NCI-H345 treated with DMSO at 0.1 percent for 48 hours (cell line): ENCODE measurements around the gene ZNF112.
"Not testable (repeated sequence)": the region's sequence is repeated elsewhere in the genome, so short reads cannot be mapped to it uniquely, and the experiment has no call there.

Source experiments
- DNase-seq: peaks from one replicate; lab custom pipeline; 2025; ENCODE audit not compliant: unreplicated experiment; lab: John Stamatoyannopoulos, UW

The ZNF112 gene

DNA sequence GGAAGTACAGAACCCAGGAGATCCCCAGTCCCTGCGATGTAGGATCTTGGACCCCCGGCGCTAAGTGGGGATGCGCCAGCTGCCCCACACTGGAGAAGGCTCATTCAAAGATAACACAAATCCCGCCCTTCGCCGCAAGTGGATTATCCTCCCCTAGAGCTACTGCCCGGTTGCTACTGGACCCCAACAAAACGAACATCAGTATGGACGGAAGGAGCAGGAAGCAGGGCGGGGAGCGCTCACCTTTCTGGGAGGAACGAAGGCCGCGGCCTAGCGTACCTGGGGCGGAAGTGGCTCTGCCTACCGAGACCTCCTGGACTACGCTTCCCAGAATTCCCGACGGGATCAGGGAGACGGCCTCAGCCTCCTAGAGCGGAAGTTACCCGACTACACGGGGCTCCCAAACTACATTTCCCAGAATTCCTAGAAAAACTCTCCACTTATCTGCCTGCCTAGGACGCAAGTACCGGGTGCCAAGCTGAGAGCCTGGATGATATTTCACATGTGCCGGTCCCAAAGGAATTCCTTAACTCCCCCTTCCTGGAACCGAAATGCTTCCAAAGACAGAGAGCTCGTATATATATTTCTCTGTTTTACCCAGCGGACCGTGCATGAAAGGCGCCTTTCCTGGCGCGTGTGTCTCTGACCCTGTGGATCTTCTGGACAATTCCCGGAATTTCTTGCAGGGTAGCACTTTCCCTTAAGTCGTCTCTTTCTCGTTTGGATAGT lies at the start of gene ZNF112:
ZNF112 (minus strand) TSS at position 298 of the 729 bp plus-strand sequence. CDS start 16,141 bp downstream, outside the sequence.
- DNase-seq: peak; percentile 80

DNA sequence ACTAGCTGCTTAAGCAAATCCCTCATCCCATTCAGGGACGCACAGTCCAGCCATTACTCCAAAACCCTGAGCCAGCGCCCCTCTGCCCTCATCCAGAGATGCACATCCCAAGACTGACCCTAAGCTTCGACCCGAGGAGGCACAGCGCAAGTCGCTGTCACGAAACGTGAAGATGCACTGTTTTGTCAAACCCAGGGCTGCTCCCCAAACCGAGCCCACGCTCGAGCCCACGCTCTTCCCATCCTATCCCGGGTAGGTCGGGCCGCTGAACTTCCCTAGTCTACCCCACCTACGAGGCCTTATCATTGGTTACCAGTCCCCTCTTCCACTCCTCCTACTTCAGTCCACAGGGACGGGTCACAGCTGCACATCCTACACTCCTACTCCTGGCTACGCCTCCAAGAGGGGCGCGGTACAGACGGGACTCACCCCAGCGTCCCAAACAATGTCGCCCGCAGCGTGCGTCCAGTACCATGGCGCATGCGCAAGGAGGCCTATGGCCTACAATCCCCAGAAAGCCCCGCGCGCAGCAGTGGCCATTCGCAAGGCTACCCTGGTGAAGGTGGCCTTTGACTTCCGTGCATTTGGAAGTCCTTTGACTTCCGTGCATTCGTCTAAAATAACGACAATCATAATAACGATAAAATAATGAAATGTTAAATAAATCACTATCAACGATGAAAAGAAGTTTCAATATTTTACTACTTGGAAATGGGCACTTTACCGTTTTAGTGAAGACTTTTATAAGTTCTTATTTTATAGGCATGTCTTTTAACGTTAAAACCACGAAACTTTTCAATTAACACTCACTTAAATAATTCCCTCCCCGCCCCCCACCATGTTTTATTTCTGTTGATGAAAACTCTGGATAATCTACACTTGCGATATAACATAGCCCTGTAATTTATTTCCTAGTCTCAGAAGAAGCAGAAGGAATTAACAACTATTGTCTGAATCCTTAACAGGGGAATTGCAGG lies 44.9 kb upstream of the ZNF112 start, which contains the start of gene ZNF285:
ZNF285 (minus strand) TSS at position 470 of the 977 bp plus-strand sequence. CDS start 4,395 bp downstream, outside the sequence.
- DNase-seq: no peak

DNA sequence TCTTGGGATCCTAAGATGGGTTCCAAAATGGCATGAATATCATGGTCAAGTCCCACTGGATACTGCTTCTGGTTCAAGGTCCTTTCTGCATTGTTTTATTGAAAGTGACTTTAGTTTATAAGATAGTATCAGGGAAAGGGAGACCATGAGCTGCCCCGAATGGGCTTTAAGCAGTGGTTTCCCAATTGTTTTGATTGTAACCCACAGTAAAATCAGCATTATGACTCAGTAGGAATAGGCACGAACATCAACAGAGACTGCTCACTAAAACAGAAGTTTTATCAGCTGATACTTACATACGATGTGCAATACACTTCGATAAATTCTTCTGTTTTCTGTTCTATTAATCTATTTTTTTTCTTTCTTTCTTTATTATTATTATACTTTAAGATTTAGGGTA lies 32.8 kb upstream of the ZNF112 start:
- not testable (repeated sequence) for DNase-seq

DNA sequence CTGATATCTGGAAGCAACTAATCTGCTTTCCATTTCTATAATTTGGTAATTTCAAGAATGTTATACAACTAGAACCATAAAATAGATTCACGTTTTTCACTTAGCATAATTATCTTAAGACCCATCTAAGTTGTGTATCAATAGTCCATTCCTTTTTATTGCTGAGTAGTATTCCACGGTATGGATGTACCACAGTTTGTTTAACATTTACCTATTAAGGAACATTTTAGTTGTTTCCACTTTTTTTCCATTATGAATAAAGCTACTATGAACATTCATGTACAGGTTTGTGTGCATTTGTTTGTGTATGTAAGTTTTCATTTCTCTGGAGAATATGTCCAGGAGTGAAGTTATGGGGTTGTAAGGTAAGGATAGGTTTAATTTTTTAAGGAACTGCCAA lies 18.3 kb upstream of the ZNF112 start:
- no peak for DNase-seq

DNA sequence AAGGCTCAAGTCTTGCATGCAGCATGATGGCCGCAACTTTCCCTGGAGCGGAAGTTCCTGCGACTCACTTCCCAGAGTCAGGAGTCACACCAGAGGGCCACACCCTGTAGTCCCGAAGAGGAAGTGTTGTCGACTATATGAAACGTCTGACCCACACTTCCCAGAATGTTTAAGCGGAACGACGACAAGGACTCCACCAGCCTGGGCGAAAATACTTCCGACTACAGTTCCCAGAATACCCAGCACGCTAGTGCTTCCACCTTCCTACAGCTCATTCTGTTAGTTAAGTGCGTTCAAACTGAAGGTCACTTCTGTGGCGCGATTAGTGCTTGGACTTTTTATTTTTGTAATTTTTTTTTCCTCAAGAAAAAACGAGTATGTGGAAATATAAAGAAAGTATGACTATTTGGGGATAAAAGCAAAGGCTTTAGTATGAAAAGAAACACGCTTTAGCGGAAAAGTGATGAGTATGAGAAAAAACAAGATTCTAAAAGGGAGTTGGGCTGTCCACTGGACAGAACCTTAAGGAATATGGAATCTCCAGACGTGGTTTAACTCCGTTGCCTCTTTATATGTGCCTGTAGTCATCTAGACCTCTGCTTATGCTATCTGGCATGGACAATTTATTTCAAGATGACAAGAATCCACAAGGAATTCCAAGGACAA lies 15.5 kb upstream of the ZNF112 start:
- no peak for DNase-seq

DNA sequence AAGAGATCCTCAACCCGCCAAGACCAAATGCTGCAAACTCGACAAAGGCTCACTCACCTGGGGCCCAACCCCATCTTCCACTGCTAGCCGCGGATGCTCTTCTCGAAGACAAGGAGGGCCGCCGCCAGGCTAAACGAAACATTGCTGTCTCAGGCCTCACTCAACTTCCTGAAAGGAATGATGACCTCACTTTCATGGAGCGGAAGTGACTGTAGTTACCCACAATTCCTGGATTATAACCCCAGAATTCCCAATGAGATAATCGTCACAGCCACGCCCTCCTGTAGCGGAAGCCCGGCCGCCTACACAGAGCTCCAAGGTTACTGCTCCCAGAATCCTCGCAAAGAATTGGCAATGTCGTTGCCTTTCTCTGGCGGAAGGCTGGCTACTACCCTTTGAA lies 10.5 kb upstream of the ZNF112 start:
- DNase-seq: no peak

DNA sequence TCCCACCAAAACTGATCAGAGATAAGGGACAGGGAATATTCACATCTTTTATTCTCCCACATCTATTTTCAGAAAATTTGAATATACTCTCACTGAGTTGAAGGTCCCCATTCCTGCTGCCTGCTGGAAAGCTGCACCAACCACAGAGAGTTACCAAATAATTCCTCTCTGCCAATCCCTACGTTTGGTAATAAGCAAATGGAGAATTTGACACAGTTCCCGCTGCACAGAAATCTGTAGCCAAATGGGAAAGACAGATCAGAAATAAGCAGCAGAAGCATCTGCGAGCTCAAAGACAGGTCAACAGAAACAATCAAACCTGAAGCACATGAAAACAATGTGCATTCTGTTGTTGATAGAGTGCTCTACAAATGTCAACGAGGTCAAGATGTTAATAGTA lies 9.9 kb downstream of the ZNF112 start:
- no peak for DNase-seq

DNA sequence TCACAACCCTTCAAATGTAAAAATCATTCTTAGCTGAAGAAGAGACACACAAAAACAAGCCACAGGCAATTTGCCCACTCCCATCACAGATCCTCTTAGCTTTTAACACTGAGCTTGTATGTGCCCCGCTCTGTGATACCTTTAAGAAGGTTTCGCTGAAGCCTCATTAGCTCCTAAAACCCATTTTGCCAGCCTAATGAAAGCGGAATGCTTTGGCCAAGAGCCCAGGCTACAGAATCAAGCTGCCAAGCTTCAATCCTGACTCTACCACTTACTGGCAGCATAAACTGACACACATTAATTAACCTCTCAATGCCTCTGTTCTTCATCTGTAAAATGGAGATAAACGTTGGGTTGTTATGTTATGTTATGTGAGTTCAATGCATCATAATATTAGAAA lies 10.5 kb downstream of the ZNF112 start:
- DNase-seq: no peak

DNA sequence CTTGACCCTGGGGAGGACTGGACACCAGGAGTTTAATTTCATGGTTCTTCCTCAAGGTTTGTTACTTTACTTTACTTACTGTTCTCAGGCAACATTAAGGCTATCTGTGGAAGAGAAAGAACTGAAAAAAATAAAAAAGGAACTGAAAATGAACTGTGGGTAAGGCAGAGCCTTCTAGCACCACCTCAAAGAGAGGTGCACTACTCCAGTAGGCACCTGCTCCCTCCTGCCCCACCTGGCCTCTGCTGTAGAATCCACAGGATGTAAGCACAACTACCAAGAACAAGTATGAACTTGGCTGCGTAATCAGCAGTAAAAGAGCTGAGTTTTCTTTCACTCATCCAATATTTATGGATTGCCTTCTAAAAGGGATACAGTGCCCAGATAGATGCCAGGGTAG lies 12.2 kb downstream of the ZNF112 start:
- no peak for DNase-seq

DNA sequence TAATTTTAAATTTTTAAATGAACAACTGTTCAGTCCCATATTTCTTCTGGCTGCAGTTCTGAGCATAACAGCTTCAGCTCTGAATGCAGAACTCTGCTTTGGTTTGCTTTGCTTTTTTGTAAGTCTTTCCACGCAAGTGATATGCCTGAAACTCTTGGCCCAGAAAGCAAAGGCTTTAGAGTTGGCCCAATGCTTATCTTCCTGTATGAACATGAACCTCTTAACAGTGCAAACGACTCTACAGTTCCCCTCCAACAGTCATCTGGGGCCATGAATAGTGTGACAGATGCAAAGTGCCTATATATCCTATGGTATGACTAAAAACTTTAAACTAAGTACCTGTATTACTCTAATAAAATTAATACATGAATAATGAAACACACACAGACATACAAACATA lies 14.7 kb downstream of the ZNF112 start:
- DNase-seq: no peak

DNA sequence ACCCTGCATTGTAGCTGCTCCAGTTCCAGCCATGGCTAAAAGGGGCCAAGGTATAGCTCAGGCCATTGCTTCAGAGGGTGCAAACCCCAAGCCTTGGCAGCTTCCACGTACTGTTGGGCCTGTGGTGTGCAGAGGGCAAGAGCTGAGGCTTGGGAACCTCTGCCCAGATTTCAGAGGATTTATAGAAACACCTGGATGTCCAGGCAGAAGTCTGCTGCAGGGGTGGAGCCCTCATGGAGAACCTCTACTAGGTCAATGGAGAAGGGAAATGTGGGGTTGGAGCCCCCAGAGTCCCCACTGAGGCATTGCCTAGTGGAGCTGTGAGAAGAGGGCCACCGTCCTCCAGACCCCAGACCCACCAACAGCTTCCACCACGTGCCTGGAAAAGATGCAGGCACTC lies 21.8 kb downstream of the ZNF112 start:
- not testable (repeated sequence) for DNase-seq

DNA sequence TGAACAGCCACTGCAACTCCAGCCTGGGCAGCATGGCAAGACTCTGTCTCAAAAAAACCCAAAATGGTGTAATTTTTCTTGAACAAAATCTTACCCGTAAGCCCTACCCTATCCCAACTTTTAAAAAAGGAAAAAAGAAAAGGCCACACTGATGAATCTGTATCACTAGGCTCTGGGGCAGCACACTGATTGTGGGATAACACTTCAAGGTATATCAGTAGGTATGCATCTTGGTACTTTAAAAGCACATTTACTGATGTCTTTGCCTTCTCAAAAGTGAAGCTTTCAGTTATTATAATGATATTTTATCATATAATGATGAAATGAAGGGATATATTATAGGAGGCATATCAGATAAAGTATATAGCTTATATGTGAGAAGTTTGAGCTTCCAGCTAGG lies 24.3 kb downstream of the ZNF112 start:
- DNase-seq: no peak

DNA sequence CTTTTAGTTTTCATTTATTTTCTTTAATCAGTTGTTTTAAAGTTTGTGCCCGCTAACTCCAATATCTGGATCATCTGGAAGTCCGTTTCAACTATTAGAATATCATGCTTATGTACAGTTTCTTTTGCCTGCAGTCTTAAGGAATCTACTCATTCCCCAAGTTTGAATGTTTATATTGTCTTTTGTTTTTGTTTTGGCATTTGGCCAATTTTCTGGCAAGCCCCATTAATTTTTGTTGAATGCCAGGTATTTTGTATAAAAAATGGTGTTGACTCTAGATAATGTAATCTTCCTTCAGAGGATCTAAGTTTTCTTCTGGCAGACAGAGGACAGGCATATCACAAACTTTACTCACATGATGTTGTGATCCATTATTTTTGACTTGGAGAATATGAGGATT lies 40.6 kb downstream of the ZNF112 start:
- DNase-seq: no peak

DNA sequence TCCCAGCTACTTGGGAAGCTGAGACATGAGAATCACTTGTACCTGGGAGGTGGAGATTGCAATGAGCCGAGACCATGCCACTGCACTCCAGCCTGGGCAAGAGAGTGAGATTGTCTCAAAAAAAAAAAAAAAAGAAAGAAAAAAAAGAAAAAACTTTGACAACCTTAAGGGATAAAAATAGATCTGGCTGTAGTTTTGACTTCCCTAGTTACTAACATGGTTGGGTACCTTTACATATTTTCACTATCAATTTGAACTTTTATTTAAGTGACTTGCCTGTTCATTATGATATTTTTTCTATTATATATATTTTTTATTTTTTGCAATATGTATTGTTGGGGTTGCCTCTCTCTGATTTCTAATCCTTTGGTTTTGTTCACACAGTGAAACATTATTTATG lies 43.2 kb downstream of the ZNF112 start:
- no peak for DNase-seq

DNA sequence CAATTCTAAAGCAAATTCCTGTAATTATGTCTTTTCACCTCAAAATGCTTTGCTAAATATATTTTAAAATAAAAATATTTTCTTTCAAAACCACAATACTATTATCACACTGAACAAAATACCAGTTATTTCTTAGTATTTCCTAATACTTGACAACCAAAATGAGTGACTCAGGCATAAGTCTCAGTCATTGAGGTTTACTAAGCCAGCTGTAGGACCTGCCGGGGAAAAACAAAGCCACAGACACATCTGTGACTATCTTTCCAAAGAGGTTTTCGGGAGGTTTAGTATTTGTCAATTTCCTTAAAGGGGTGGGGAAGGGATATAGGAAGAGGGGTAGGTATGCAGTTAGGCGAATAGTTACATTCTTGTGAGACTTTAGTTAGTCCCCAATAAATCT lies 48.5 kb downstream of the ZNF112 start:
- no peak for DNase-seq

DNA sequence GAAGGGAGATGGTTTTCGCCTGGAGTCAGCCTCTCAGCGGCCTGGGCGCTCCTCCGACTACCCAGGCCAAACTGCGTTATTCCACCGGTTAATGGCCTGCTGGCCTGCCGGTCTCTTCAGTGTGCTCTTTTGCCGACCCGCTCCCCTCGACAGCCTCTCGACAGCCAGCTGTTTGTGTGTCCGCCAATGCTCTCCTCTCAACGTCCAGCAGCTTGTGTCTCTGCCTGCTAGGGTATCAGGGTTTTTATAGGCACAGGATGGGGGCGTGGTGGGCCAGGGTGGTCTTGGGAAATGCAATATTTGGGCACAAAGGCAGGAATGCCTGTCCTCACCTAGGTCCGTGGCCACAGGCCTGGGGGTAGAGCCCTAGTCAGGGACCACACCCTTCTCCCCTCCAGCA lies 50.2 kb downstream of the ZNF112 start:
- DNase-seq: no peak

DNA sequence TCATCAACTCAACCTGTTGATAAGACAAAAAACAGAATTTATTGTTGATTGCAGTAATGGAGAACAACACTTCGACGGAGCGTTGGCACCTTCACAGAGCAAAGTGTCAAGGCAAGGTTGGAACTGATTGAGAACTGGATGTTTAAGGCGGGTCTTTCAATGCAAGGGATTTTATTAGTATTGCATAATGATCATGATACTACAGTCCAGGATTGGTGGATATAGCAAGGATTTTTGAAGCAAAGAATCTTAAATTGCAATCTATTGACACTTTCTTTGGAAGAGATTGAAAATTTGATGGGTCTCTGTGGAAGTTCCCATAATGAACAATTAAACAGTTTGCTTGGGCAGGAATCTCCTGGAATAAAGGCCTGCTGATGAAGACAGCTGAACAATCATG lies 51.0 kb downstream of the ZNF112 start:
- no peak for DNase-seq

DNA sequence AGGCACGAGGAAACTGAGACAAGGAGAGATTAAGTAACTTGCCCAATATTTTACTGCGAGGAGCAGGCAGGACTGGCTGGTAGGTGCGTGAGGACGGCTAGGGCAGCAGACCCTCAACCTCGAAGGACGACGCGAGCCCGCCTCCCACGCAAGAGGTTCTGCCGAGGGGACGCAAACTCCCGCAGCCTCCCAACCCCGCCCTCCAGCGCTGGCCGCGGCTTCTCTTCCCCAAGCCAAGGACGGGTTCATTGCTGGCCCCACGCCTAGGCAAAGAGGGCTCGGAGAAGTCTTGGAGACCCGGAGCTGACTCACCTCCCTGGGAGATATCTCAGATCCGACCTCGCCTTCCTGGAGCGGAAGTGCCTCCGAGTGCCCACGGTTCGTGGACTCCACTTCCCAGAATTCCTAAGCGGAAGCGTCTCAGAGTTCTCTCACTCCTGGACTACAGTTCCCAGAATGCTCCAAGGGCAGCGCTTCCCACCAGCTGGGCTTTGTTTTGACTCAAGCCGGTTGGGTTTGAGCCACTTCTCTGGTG lies 51.8 kb downstream of the ZNF112 start, which contains the start of gene ZNF235:
ZNF235 (minus strand) TSS at position 367 of the 535 bp plus-strand sequence. CDS start 1,621 bp downstream, outside the sequence.
- peak; percentile 83 for DNase-seq

DNA sequence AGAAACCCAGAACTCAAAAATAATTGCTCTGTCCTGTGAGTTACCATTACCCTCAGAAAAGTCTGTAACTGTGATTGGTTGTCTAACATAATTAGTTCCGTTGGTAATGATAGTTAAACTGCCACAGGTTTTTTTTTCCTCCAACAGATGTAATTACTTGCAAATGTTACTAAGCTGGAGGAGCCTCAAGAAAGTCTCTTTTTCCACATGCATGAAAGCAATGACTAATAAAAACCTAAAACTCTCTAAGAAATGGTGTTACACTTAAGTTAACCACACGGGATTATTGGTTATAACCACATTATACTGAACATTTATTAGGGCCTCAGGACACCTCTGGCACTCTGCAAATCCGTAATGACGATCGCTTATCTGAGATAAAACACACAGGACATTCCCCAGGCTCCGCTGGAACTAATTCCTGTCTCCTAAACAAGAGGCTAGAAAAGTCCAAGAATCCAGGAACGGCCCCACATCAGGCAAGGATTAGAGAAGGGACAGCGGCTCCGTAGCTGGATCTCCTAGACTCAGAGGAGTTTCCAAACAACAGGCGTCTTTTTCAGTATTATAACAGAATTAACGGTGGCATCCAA lies 52.4 kb downstream of the ZNF112 start:
- no peak for DNase-seq

DNA sequence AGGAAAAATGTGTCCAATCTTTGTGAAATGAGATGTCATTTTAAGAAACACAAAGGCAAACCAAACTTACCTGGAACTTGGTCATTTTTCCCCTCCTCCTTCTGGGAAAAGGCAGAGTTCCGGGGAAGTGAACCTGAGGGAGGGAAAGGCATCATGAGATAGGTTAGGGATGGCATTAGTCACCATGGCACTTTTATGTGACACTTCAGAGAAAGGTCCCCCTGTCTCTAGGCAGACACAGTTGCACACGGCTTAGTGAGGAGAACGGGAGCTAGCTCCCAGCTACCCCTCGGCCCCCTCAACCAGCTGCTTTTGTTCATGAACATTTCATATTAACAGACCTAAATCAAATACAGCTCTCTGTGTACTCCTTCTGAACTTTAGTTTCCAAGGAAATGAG lies 53.2 kb downstream of the ZNF112 start:
- DNase-seq: no peak

DNA sequence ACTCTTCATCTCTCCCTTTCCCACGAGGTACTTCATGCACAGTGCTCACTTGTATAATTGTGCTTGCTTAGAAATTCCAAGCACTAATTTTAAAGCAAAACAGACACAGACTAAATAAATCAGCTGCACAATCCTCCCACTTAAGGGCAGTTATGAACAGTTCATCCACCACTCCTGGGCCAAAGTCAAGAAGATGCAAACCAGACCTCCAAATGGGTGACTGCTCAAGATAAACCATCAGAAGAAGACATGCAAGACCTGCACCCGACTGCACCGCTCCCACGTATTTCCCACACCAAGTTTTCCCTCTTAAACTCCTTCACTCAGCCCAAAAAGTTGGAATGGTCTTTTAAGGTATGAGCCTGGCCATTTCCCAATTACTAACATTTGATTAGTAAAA lies 71.5 kb downstream of the ZNF112 start:
- no peak for DNase-seq
